Stimulated activated CD8-positive, alpha-beta memory T cell treated with anti-CD3 and anti-CD28 coated beads, Interleukin-2, amount 100 ng/mL, for 48 hours (primary cell): ENCODE data around the gene SNX9.
"Not testable (repeated sequence)": the region's sequence is repeated elsewhere in the genome, so short reads cannot be mapped to it uniquely, and the experiment has no call there.

Source experiments
- DNase-seq, 2 donors: peaks; one replicate each; pipeline ENCODE4 v3.0.0-alpha.2; 2020; ENCODE audit warnings: low read depth in 2 of 2

The SNX9 gene

GRCh38 chr6:157858664-157859063 lies 35.6 kb downstream of the SNX9 start:
- DNase-seq, result not testable (repeated sequence)

- DNase-seq, result no peak
Observed at GRCh38 chr6:157859775-157860504, 36.9 kb downstream of the SNX9 start.

- no peak for DNase-seq
Observed at GRCh38 chr6:157860505-157860991, 37.5 kb downstream of the SNX9 start.

GRCh38 chr6:157861184-157861583 lies 38.1 kb downstream of the SNX9 start:
- no peak for DNase-seq

GRCh38 chr6:157861814-157862213 lies 38.8 kb downstream of the SNX9 start:
- no peak for DNase-seq

- no peak for DNase-seq
Observed at GRCh38 chr6:157862706-157863105, 39.7 kb downstream of the SNX9 start.

- DNase-seq, result no peak
Observed at GRCh38 chr6:157864185-157864761, 41.2 kb downstream of the SNX9 start.

GRCh38 chr6:157865249-157865648 lies 42.2 kb downstream of the SNX9 start:
- DNase-seq, result no peak

- no peak for DNase-seq
Observed at GRCh38 chr6:157867155-157867559, 44.1 kb downstream of the SNX9 start.

GRCh38 chr6:157867981-157868380 lies 44.9 kb downstream of the SNX9 start:
- DNase-seq, result no peak

- no peak for DNase-seq
Observed at GRCh38 chr6:157868835-157869234, 45.8 kb downstream of the SNX9 start.

GRCh38 chr6:157869673-157870302 lies 46.7 kb downstream of the SNX9 start:
- DNase-seq, result no peak

- peak; percentile 80 to 85 for DNase-seq
Observed at GRCh38 chr6:157873735-157874344, 50.8 kb downstream of the SNX9 start.

GRCh38 chr6:157877149-157877548 lies 54.1 kb downstream of the SNX9 start:
- no peak for DNase-seq

- DNase-seq, result no peak
Observed at GRCh38 chr6:157877573-157878438, 54.8 kb downstream of the SNX9 start.

GRCh38 chr6:157879034-157879872 lies 56.2 kb downstream of the SNX9 start:
- DNase-seq, result no peak

- no peak for DNase-seq
Observed at GRCh38 chr6:157879873-157880254, 56.8 kb downstream of the SNX9 start.

GRCh38 chr6:157880534-157880933 lies 57.5 kb downstream of the SNX9 start:
- no peak for DNase-seq

GRCh38 chr6:157881342-157881741 lies 58.3 kb downstream of the SNX9 start:
- DNase-seq, result no peak

- DNase-seq, result no peak
Observed at GRCh38 chr6:157884756-157885155, 61.7 kb downstream of the SNX9 start.
